CD4-positive, alpha-beta T cell (primary cell): ENCODE data around the gene CDK17. TPM values are rescaled to one million over a fixed set of nuclear protein-coding genes. Genes with fewer than 3 reads are reported as not detected.

ENCODE experiments used
- ATAC-seq: fragments of 200-7000 bp; cut with Tn5 transposase; one replicate; pipeline ENCODE4 v1.10.0; 2022; ENCODE audit warnings: mild to moderate bottlenecking; ENCODE audit not compliant: poor library complexity
- CTCF ChIA-PET: fragments of 350-600 bp; sonication (Branson Sonifier 250); formaldehyde crosslinking; loops from one replicate; lab custom pipeline; 2021; ENCODE audit warnings: antibody characterized with exemption, inconsistent platforms; lab: Charles Lee
- POLR2A ChIA-PET: fragments of 350-600 bp; sonication (Branson Sonifier 250); formaldehyde crosslinking; loops from one replicate; lab custom pipeline; 2021; ENCODE audit warnings: antibody characterized with exemption, inconsistent platforms; lab: Charles Lee
- DNase-seq, 14 experiments: peaks; one replicate each; pipeline ENCODE4 v3.0.0-alpha.2; 2013 to 2020; ENCODE audit warnings: mixed read lengths in 2 of 14
- H3K27ac ChIP-seq, 2 donors: one replicate each; pipeline versions ENCODE4 v1.5.1 to v1.7.0; 2013; ENCODE audit warnings: low read length in 2 of 2, low read depth in 1 of 2, mild to moderate bottlenecking in 1 of 2
- H3K27me3 ChIP-seq, 2 experiments: 1 replicate in 1 of 2; 2 replicates in 1 of 2; pipeline versions ENCODE4 v1.6.1 to v1.7.0; 2013; ENCODE audit warnings: low read length in 2 of 2, control low read depth in 1 of 2, mild to moderate bottlenecking in 1 of 2, moderate library complexity in 1 of 2; ENCODE audit not compliant: insufficient read depth in 2 of 2, control insufficient read depth in 1 of 2
- H3K36me3 ChIP-seq: one replicate; pipeline ENCODE4 v1.6.1; 2013; ENCODE audit warnings: low read length, control low read depth; ENCODE audit not compliant: insufficient read depth
- H3K4me1 ChIP-seq: one replicate; pipeline ENCODE4 v1.6.1; 2013; ENCODE audit warnings: low read length, control low read depth; ENCODE audit not compliant: insufficient read depth
- H3K4me3 ChIP-seq: one replicate; pipeline ENCODE4 v1.5.1; 2013; ENCODE audit warnings: mild to moderate bottlenecking, low read length, moderate library complexity
- H3K9me3 ChIP-seq, 2 experiments: 1 replicate in 1 of 2; 2 replicates in 1 of 2; pipeline versions ENCODE4 v1.6.1 to v1.7.0; 2013; ENCODE audit warnings: low read length in 2 of 2, mild to moderate bottlenecking in 2 of 2, control low read depth in 1 of 2, moderate library complexity in 1 of 2; ENCODE audit not compliant: control insufficient read depth in 1 of 2, insufficient read depth in 1 of 2
- H3K27ac Mint-ChIP-seq: one replicate; pipeline ENCODE4 v1.8.0; 2020; ENCODE audit warnings: mixed read lengths
- H3K27me3 Mint-ChIP-seq: one replicate; pipeline ENCODE4 v1.8.0; 2021; ENCODE audit warnings: mixed read lengths
- H3K36me3 Mint-ChIP-seq: one replicate; pipeline ENCODE4 v1.8.0; 2021; ENCODE audit warnings: low read depth, mixed read lengths
- H3K4me1 Mint-ChIP-seq: one replicate; pipeline ENCODE4 v1.8.0; 2021; ENCODE audit warnings: low read depth, mixed read lengths
- H3K4me3 Mint-ChIP-seq: one replicate; pipeline ENCODE4 v1.8.0; 2020; ENCODE audit warnings: mild to moderate bottlenecking, mixed read lengths
- H3K9me3 Mint-ChIP-seq: one replicate; pipeline ENCODE4 v1.8.0; 2020; ENCODE audit warnings: mixed read lengths
- intact Hi-C, 2 experiments: fragments of 100-400 bp; cut with DNase I in 1 of 2; cut with micrococcal nuclease in 1 of 2; formaldehyde crosslinking; loops; one replicate each; pipeline versions ENCODE4 v1.15.1 to v1.9.0; 2023 to 2025; cut with DNase I, micrococcal nuclease
- total RNA-seq, 174 experiments: library from RNA in 2 of 174; stranded (reverse) in 2 of 174; gene quantifications; one replicate each; pipeline ENCODE4 v1.2.3 and lab custom pipeline; 2021 to 2026
- TF ChIP-seq, protein P1 (sequence below): fragments of 200-600 bp; IDR thresholded peaks from one replicate; pipeline ENCODE4 v1.8.0; 2022; ENCODE audit warnings: antibody characterized with exemption, mild to moderate bottlenecking

CDK17 gene
- total RNA-seq, 2 experiments from 2014 or later = 112 to 113 TPM

DNA sequence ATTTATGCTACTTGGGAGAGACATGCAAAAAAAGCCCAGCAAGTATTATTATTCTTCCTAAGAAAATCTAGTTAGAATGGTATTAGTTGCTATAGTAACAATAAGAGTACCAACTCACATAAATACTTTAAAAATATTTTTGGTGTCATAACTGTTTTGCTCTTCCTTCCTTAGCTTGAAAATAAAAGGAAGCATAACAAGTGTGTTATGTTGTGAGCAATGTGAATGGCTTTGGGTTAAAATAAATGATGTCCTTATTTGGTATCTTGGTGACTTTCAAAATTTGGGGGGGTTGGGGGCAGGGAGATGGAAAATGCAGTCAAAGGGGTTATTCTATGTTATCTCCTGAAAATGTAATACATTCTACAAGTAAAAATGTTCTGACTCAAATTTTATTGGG lies 115.1 kb downstream of the CDK17 start:
- Mint-ChIP-seq H3K9me3 (no peaks in the 10 kb centered on the region), H3K4me1 (peaks cover 19% of the 10 kb centered on the region), H3K4me3 (no peak overlapping the region), H3K36me3 (peaks cover 99% of the 10 kb centered on the region), H3K27me3 (no peaks in the 10 kb centered on the region), H3K27ac (peak overlapping the region; percentile 22)
- TF ChIP-seq, protein P1, sequence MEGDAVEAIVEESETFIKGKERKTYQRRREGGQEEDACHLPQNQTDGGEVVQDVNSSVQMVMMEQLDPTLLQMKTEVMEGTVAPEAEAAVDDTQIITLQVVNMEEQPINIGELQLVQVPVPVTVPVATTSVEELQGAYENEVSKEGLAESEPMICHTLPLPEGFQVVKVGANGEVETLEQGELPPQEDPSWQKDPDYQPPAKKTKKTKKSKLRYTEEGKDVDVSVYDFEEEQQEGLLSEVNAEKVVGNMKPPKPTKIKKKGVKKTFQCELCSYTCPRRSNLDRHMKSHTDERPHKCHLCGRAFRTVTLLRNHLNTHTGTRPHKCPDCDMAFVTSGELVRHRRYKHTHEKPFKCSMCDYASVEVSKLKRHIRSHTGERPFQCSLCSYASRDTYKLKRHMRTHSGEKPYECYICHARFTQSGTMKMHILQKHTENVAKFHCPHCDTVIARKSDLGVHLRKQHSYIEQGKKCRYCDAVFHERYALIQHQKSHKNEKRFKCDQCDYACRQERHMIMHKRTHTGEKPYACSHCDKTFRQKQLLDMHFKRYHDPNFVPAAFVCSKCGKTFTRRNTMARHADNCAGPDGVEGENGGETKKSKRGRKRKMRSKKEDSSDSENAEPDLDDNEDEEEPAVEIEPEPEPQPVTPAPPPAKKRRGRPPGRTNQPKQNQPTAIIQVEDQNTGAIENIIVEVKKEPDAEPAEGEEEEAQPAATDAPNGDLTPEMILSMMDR = no peak
- Histone ChIP-seq H3K4me3 (no peak overlapping the region), H3K27me3 (no peaks in the 10 kb centered on the region), H3K36me3 (peaks cover 87% of the 10 kb centered on the region), H3K4me1 (no peaks in the 10 kb centered on the region), H3K27ac (no peak overlapping the region), H3K9me3 (no peaks in the 10 kb centered on the region)
- ChIA-PET POLR2A (no interaction called here), CTCF (no interaction called here)
- intact Hi-C loops = no loop called here
- ATAC-seq (no peak), DNase-seq (no peak)

DNA sequence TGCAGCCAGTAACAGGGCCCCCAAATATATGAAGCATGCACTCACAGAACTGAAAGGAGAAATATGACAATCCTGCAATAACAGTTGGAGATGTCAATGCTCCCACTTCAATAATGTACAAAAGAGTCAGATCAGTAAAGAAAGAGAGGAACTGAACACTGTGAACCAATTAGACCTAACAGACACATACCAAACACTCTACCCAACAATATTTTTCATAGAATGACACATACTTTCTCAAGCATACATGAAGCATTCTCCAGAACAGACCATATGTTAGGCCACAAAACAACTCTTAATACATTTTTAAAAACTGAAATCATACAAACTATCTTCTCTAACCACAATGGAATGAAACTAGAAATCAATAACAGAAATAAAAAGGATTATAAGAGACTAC lies 125.9 kb downstream of the CDK17 start:
- Histone ChIP-seq H3K9me3 (no peaks in the 10 kb centered on the region), H3K4me1 (no peaks in the 10 kb centered on the region), H3K36me3 (peaks cover 69% of the 10 kb centered on the region), H3K27ac (no peak overlapping the region), H3K27me3 (no peaks in the 10 kb centered on the region), H3K4me3 (no peak overlapping the region)
- ATAC-seq = no peak
- H3K27ac Mint-ChIP-seq = peak overlapping the region; percentile 30
- intact Hi-C loops = no loop called here
- H3K27me3 Mint-ChIP-seq = no peaks in the 10 kb centered on the region
- POLR2A ChIA-PET = no interaction called here
- CTCF ChIA-PET = no interaction called here
- H3K9me3 Mint-ChIP-seq = no peaks in the 10 kb centered on the region
- TF ChIP-seq, protein P1 = no peak
- no peak for DNase-seq
- H3K4me1 Mint-ChIP-seq = peaks cover 43% of the 10 kb centered on the region
- peaks cover 78% of the 10 kb centered on the region for H3K36me3 Mint-ChIP-seq
- H3K4me3 Mint-ChIP-seq = no peak overlapping the region

DNA sequence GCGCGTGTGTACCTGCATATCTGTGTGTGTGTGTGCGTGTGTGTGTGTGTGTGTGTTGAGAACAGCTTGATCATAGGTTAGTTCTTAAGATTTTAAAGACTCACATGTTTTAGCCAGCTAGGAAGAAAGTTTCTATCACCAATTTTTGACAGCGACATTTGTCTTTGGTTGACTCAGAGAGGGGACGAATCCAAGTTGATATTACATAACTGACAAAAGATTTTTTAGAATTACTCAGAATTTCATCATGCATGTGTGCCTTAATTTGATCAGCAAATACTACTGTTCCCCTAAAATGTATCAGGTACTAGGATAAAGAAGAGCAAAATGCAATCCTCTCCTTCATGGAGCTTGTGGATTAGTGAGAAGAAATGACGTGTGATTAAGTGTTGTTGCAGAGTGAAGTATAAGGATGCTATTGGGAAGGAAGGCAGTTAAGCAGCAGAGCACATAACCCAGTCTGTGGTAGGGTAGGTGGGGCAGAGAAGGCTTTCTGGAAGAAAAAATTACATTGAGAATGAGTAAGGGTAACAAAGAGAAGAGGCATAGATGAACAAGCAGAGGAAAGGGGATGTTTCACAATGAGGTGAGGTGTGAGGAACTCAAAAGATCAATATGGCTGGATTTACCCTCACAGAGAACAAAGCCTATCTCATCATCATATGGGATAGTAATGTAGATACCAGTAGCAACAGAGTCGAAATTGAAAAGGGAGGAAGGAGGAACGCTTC lies 128.6 kb downstream of the CDK17 start:
- ATAC-seq = no peak
- H3K4me3 ChIP-seq = no peak overlapping the region
- H3K27ac ChIP-seq = no peak overlapping the region
- TF ChIP-seq, protein P1 = no peak
- no peaks in the 10 kb centered on the region for H3K4me1 ChIP-seq
- Mint-ChIP-seq H3K4me1 (peaks cover 57% of the 10 kb centered on the region), H3K36me3 (peaks cover 83% of the 10 kb centered on the region), H3K9me3 (no peaks in the 10 kb centered on the region), H3K27ac (peak overlapping the region; percentile 79), H3K27me3 (no peaks in the 10 kb centered on the region), H3K4me3 (no peak overlapping the region)
- ChIA-PET POLR2A (interaction anchor here (1.4 to 2.3 kb wide), 2 partner anchors 14 to 130 kb away, joined by 5 to 6 read pairs; no protein-coding TSS in a partner anchor), CTCF (interaction anchor here (1.4 kb wide), 1 partner anchor 130 kb away, joined by 3 read pairs; no protein-coding TSS in a partner anchor)
- no peaks in the 10 kb centered on the region for H3K9me3 ChIP-seq
- H3K27me3 ChIP-seq = no peaks in the 10 kb centered on the region
- no peak for DNase-seq
- intact Hi-C loops = no loop called here
- H3K36me3 ChIP-seq = peaks cover 69% of the 10 kb centered on the region
